Mesenchymal stem cell (in vitro differentiated cells and primary cell): ENCODE measurements around the gene BCL7B.
"Not testable (repeated sequence)": the region's sequence is repeated elsewhere in the genome, so short reads cannot be mapped to it uniquely, and the experiment has no call there.

Experiments used
- DNase-seq: peaks from one replicate; pipeline ENCODE4 v3.0.0-alpha.2; 2013
- H2AFZ ChIP-seq: one replicate; pipeline ENCODE4 v1.6.1; 2013; ENCODE audit warnings: low read depth, mild to moderate bottlenecking, control low read depth, inconsistent platforms, low read length, moderate library complexity
- H2AK5ac ChIP-seq: 2 replicates; pipeline ENCODE4 v1.6.1; 2013; ENCODE audit warnings: low read length, moderate library complexity, mild to moderate bottlenecking, inconsistent platforms; ENCODE audit not compliant: severe bottlenecking
- H2BK120ac ChIP-seq: one replicate; pipeline ENCODE4 v1.6.1; 2013; ENCODE audit warnings: low read depth, mild to moderate bottlenecking, inconsistent platforms, low read length, moderate library complexity
- H2BK12ac ChIP-seq, 2 experiments: one replicate each; pipeline ENCODE4 v1.6.1; 2013; ENCODE audit warnings: inconsistent platforms in 2 of 2, low read length in 2 of 2, mild to moderate bottlenecking in 2 of 2, moderate library complexity in 2 of 2, control low read depth in 1 of 2
- H2BK15ac ChIP-seq: one replicate; pipeline ENCODE4 v1.6.1; 2013; ENCODE audit warnings: mild to moderate bottlenecking, low read depth, inconsistent platforms; ENCODE audit not compliant: poor library complexity, severe bottlenecking
- H2BK5ac ChIP-seq: 2 replicates; pipeline ENCODE4 v1.6.1; 2013; ENCODE audit warnings: low read depth, mild to moderate bottlenecking, low read length, control low read depth, inconsistent platforms; ENCODE audit not compliant: poor library complexity, severe bottlenecking
- H3K14ac ChIP-seq, 2 experiments: one replicate each; pipeline ENCODE4 v1.6.1; 2013; ENCODE audit warnings: inconsistent platforms in 2 of 2, low read length in 2 of 2, control low read depth in 1 of 2, mild to moderate bottlenecking in 1 of 2, moderate library complexity in 1 of 2
- H3K18ac ChIP-seq, 2 experiments: one replicate each; pipeline ENCODE4 v1.6.1; 2013; ENCODE audit warnings: inconsistent platforms in 2 of 2, low read length in 2 of 2, control low read depth in 1 of 2, low read depth in 1 of 2, mild to moderate bottlenecking in 1 of 2
- H3K23ac ChIP-seq, 2 experiments: one replicate each; pipeline ENCODE4 v1.6.1; 2013; ENCODE audit warnings: inconsistent platforms in 2 of 2, low read length in 2 of 2, mild to moderate bottlenecking in 2 of 2, moderate library complexity in 2 of 2, control low read depth in 1 of 2
- H3K27ac ChIP-seq: 2 replicates; pipeline ENCODE4 v1.5.1; 2013; ENCODE audit warnings: mild to moderate bottlenecking, moderate library complexity, low read length, control low read depth, inconsistent platforms; ENCODE audit not compliant: poor library complexity, severe bottlenecking
- H3K27me3 ChIP-seq, 2 experiments: 2 replicates each; pipeline versions ENCODE4 v1.6.1 to v1.7.0; 2013; ENCODE audit warnings: low read length in 2 of 2, mild to moderate bottlenecking in 2 of 2, moderate library complexity in 2 of 2, control low read depth in 1 of 2, inconsistent platforms in 1 of 2; ENCODE audit not compliant: control insufficient read depth in 1 of 2, insufficient read depth in 1 of 2
- H3K36me3 ChIP-seq, 2 experiments: 2 replicates each; pipeline versions ENCODE4 v1.6.1 to v1.7.0; 2013; ENCODE audit warnings: low read length in 2 of 2, control low read depth in 1 of 2, inconsistent platforms in 1 of 2, low read depth in 1 of 2, mild to moderate bottlenecking in 1 of 2; ENCODE audit not compliant: insufficient read depth in 2 of 2, control insufficient read depth in 1 of 2
- H3K4ac ChIP-seq, 2 experiments: one replicate each; pipeline ENCODE4 v1.6.1; 2013; ENCODE audit warnings: inconsistent platforms in 2 of 2, low read length in 2 of 2, mild to moderate bottlenecking in 2 of 2, moderate library complexity in 2 of 2, control low read depth in 1 of 2, low read depth in 1 of 2
- H3K4me1 ChIP-seq: 2 replicates; pipeline ENCODE4 v1.6.1; 2013; ENCODE audit warnings: low read depth, low read length, control low read depth; ENCODE audit not compliant: control insufficient read depth, insufficient read depth
- H3K4me2 ChIP-seq: 2 replicates; pipeline ENCODE4 v1.6.1; 2013; ENCODE audit warnings: low read length, mild to moderate bottlenecking, inconsistent platforms; ENCODE audit not compliant: poor library complexity, severe bottlenecking
- H3K4me3 ChIP-seq, 2 experiments: 2 replicates each; pipeline versions ENCODE4 v1.5.1 to v1.7.0; 2013; ENCODE audit warnings: low read length in 2 of 2, mild to moderate bottlenecking in 2 of 2, control low read depth in 1 of 2, low read depth in 1 of 2; ENCODE audit not compliant: insufficient read depth in 1 of 2
- H3K79me1 ChIP-seq: replicated peaks from 2 replicates; pipeline ENCODE4 v1.6.1; 2013; ENCODE audit warnings: mild to moderate bottlenecking, control low read depth, low read length, inconsistent platforms; ENCODE audit not compliant: poor library complexity, severe bottlenecking
- H3K9ac ChIP-seq: 2 replicates; pipeline ENCODE4 v1.7.0; 2013; ENCODE audit warnings: mild to moderate bottlenecking, low read length, moderate library complexity
- H3K9me3 ChIP-seq: 2 replicates; pipeline ENCODE4 v1.7.0; 2013; ENCODE audit warnings: mild to moderate bottlenecking, low read length; ENCODE audit not compliant: control insufficient read depth
- H4K8ac ChIP-seq: one replicate; pipeline ENCODE4 v1.6.1; 2013; ENCODE audit warnings: inconsistent platforms, mild to moderate bottlenecking, low read length, moderate library complexity
- H4K91ac ChIP-seq: one replicate; pipeline ENCODE4 v1.6.1; 2013; ENCODE audit warnings: mild to moderate bottlenecking, low read length, inconsistent platforms
- WGBS: methylation state at CpG from one replicate; pipeline ENCODE4 v1.1.7; 2013; ENCODE audit warnings: mixed read lengths; 5-methylcytosine and 5-hydroxymethylcytosine counted together

The BCL7B gene

DNA sequence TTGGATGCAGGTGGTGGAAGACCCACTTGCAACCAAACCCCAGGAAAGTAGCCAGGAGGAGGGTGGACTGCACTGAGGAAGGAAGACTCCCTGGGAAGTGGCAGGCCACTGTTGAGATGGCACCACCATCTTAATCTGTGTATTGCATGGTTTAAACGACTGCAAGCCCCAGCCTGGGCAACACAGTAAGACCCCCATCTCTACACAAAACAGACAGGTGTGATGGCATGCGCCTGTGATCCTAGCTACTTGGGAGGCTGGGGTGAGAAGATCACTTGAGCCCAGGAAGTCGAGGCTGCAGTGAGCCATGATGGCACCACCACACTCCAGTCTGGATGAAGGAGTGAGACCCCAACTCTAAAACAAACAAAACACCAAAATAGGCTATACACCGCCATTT lies 9.7 kb upstream of the BCL7B start:
- H4K8ac ChIP-seq, result no peak overlapping the region
- H2BK120ac ChIP-seq, result no peak overlapping the region

DNA sequence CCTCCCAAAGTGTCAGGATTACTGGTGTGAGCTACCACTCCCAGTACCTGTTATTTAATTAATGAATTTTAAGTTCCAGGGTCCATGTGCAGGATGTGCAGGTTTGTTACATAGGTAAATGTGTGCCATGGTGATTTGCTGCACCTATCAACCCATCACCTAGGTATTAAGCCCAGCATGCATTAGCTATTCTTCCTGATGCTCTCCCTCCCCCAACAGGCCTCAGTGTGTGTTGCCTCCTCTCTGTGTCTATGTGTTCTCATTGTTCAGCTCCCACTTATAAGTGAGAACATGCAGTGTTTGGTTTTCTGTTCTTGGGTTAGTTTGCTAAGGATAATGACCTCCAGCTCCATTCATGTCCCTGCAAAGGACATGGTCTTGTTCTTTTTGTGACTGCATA lies 8.9 kb upstream of the BCL7B start:
- DNase-seq, H2BK120ac ChIP-seq, H3K27ac ChIP-seq, H3K27me3 ChIP-seq, H3K18ac ChIP-seq, H2BK12ac ChIP-seq, H3K4ac ChIP-seq, H3K4me2 ChIP-seq, H3K4me1 ChIP-seq, H3K23ac ChIP-seq, H2BK15ac ChIP-seq, H3K79me1 ChIP-seq, H2AFZ ChIP-seq, H3K9me3 ChIP-seq, H4K8ac ChIP-seq, H2AK5ac ChIP-seq, H4K91ac ChIP-seq, H3K14ac ChIP-seq, H2BK5ac ChIP-seq, H3K9ac ChIP-seq: not testable (repeated sequence)
- H3K4me3 ChIP-seq, result peak overlapping the region in 1 of 2 experiments; percentile 68
- H3K36me3 ChIP-seq, result peaks cover 21 to 26% of the 10 kb centered on the region in 2 experiments

More for the DNA sequence above, 9.7 kb upstream of the BCL7B start:
- Histone ChIP-seq H2AK5ac (no peak overlapping the region), H3K14ac (no peak overlapping the region), H3K23ac (no peak overlapping the region), H3K4me2 (no peak overlapping the region), H2AFZ (no peak overlapping the region), H4K91ac (no peak overlapping the region), H3K36me3 (peaks cover 27 to 32% of the 10 kb centered on the region in 2 experiments), H2BK12ac (no peak overlapping the region), H3K4ac (no peak overlapping the region), H3K4me3 (no peak overlapping the region), H3K18ac (no peak overlapping the region), H3K4me1 (peaks cover 1% of the 10 kb centered on the region), H3K27me3 (no peaks in the 10 kb centered on the region), H2BK15ac (no peak overlapping the region), H3K79me1 (peaks cover 5% of the 10 kb centered on the region), H3K9ac (no peak overlapping the region), H2BK5ac (no peak overlapping the region), H3K27ac (no peak overlapping the region), H3K9me3 (no peaks in the 10 kb centered on the region)
- no peak for DNase-seq
- WGBS, result 100% methylated on average over 2 of the region's 4 CpGs

DNA sequence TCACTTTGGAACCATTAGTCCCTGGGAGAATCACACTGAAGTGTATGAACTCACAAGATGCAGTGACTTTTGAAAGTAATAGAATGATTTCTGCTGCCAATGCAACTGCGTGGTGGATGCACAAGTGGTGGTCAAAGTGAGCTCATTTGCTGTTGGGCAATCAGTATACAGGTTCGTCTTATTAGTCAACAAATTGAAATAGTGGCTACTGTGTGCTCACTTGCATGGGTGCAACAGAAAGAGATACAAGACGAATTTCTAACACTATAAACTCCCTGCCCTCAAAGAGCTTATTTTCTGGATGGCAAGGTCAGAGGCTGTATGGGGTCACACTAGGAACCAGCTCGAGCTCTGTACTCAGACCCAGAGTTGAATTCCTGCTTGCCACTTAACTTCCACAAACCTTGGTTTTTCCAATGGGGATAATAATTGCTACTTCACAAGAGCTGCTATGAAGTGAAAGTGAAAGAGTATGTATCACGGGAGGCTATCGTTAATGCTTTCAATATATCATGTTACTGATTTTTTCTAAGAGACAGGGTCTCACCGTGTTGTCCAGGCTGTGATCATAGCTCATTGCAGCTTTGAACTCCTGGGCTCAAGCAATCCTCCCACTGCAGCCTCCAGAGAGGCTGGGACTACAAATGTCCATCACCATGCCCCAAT lies 8.3 kb upstream of the BCL7B start:
- 81% methylated on average over 7 of the region's 7 CpGs for WGBS
- peak; percentile 33 for DNase-seq
- Histone ChIP-seq H3K4me1 (peaks cover 1% of the 10 kb centered on the region), H3K4ac (no peak overlapping the region), H2AFZ (no peak overlapping the region), H3K14ac (no peak overlapping the region), H2BK5ac (no peak overlapping the region), H3K9me3 (no peaks in the 10 kb centered on the region), H3K18ac (no peak overlapping the region), H3K27me3 (no peaks in the 10 kb centered on the region), H3K9ac (peak overlapping the region; percentile 53), H2BK15ac (no peak overlapping the region), H3K27ac (no peak overlapping the region), H2BK120ac (no peak overlapping the region), H4K91ac (no peak overlapping the region), H3K4me3 (peak overlapping the region in 1 of 2 experiments; percentile 68), H3K4me2 (no peak overlapping the region), H3K23ac (no peak overlapping the region), H4K8ac (no peak overlapping the region), H2AK5ac (no peak overlapping the region), H3K79me1 (peaks cover 5% of the 10 kb centered on the region), H3K36me3 (peaks cover 15 to 20% of the 10 kb centered on the region in 2 experiments), H2BK12ac (no peak overlapping the region)

DNA sequence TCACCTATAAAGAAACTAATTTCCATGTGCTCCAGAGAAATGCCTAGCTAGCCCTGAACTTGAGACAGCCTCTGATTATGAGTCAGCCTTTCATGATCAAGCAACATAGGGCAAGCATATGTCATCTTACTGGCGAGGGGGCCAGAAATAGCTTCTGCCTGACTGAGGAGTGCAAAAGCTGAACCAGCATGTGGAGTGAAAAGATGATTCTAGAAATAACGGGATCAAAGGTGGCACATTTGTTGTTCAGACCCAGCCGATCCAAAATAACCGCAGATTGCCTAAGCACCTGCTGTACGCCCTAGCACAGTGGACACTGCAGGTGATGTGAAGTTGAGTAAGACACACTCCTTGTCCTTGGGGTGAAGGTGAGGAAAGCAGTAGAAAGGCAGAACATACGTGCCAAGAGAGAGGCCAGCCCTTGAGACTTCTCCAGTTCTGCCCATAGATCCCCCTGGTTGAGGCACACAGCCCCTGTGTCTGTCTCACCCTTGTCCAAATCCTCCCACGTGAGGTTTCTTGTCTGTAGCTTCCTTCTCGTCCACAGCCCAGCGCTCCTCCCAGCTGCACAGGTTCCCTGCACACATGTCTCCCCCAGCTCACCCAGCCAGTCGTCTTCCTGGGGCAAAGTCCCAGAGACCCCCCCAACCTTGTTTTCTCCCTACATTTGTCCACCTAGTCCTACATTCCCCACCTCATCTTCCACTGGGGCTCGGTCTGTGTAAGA lies 2.8 kb upstream of the BCL7B start:
- no peaks in the 10 kb centered on the region for H3K36me3 ChIP-seq
- H4K8ac ChIP-seq, result no peak overlapping the region
- peak overlapping the region in 1 of 2 experiments; percentile 29 for H3K4me3 ChIP-seq
- H2BK120ac ChIP-seq, result no peak overlapping the region
- peak overlapping the region; percentile 61 for H2AK5ac ChIP-seq
- no peak overlapping the region for H3K14ac ChIP-seq
- H2BK5ac ChIP-seq, result no peak overlapping the region
- DNase-seq, result peak; percentile 84
- 72% methylated on average over 11 of the region's 11 CpGs for WGBS
- no peak overlapping the region for H3K4ac ChIP-seq
- peak overlapping the region; percentile 73 for H3K9ac ChIP-seq
- no peaks in the 10 kb centered on the region for H3K9me3 ChIP-seq
- H3K27ac ChIP-seq, result peak overlapping the region; percentile 55
- H3K4me1 ChIP-seq, result peaks cover 14% of the 10 kb centered on the region
- H2BK15ac ChIP-seq, result no peak overlapping the region
- no peak overlapping the region for H2AFZ ChIP-seq
- H3K27me3 ChIP-seq, result no peaks in the 10 kb centered on the region
- H3K18ac ChIP-seq, result no peak overlapping the region
- H3K4me2 ChIP-seq, result no peak overlapping the region
- peak overlapping the region in 1 of 2 experiments; percentile 37 for H2BK12ac ChIP-seq
- H3K79me1 ChIP-seq, result no peaks in the 10 kb centered on the region
- H4K91ac ChIP-seq, result no peak overlapping the region
- H3K23ac ChIP-seq, result no peak overlapping the region
